ENCODE data around the gene HERPUD2.
"Not testable (repeated sequence)": the region's sequence is repeated elsewhere in the genome, so short reads cannot be mapped to it uniquely, and the experiment has no call there.

Gene HERPUD2

GRCh38 chr7:35604595-35604994 is 90.3 kb downstream of the HERPUD2 start:
- DNase-seq = no peak

- no peak for DNase-seq
These were observed 95.3 kb downstream of the HERPUD2 start for GRCh38 chr7:35599645-35600044.

- no peak for DNase-seq
These were observed 95.9 kb downstream of the HERPUD2 start for GRCh38 chr7:35599061-35599460.

- DNase-seq = no peak
These were observed 98.9 kb downstream of the HERPUD2 start for GRCh38 chr7:35596061-35596460.

GRCh38 chr7:35593899-35594298 is 101.0 kb downstream of the HERPUD2 start:
- peak; percentile 28 to 39 for DNase-seq

- DNase-seq = no peak
These were observed 106.3 kb downstream of the HERPUD2 start for GRCh38 chr7:35588647-35589046.

- no peak for DNase-seq
These were observed 109.9 kb downstream of the HERPUD2 start for GRCh38 chr7:35584990-35585389.

GRCh38 chr7:35584533-35584932 is 110.4 kb downstream of the HERPUD2 start:
- DNase-seq = not testable (repeated sequence)

Measured in activated CD4-positive, alpha-beta T cell treated with anti-CD3 and anti-CD28 coated beads, Interleukin-2, amount 50 U/mL, for 48 hours (primary cell).